Endothelial cell of umbilical vein (primary cell): ENCODE data around the gene ETDC. TPM values are rescaled to one million over a fixed set of nuclear protein-coding genes. Genes with fewer than 3 reads are reported as not detected.
A peak's percentile ranks its signal among the peaks of the same experiment; 100 is the strongest.

Source experiments
- BruUV-seq: library from RNA; stranded (reverse); fragments of 400-500 nt; replicated peaks from 2 replicates; lab custom pipeline; 2021; lab: Mats Ljungman, UMichigan
- CTCF ChIA-PET: fragments of 300-600, 350-600 bp; sonication (Branson Sonifier 250); formaldehyde crosslinking; loops from one replicate; lab custom pipeline; 2021; ENCODE audit warnings: antibody characterized with exemption, inconsistent platforms; lab: Charles Lee
- POLR2A ChIA-PET: fragments of 300-600, 350-600 bp; sonication (Branson Sonifier 250); formaldehyde crosslinking; loops from one replicate; lab custom pipeline; 2021; ENCODE audit warnings: antibody characterized with exemption, inconsistent platforms; lab: Charles Lee
- DNase-seq: peaks from one replicate; pipeline ENCODE4 v3.0.0-alpha.2; 2011; ENCODE audit warnings: low read depth, low spot score
- FAIRE-seq: peaks from 2 replicates; lab custom pipeline; 2011; peaks lifted over from hg19 to GRCh38; lab: Jason Lieb, UNC
- H2AFZ ChIP-seq: 2 replicates; pipeline ENCODE4 v1.6.0; 2012; ENCODE audit warnings: low read depth, low read length, control low read depth, inconsistent platforms
- H3K27ac ChIP-seq: 2 replicates; pipeline ENCODE4 v1.5.1; 2011; ENCODE audit warnings: low read depth, mild to moderate bottlenecking, control low read depth, low read length, moderate library complexity; ENCODE audit not compliant: insufficient read depth
- H3K27me3 ChIP-seq, 2 experiments: 2 replicates each; pipeline versions ENCODE4 v1.6.0 to v1.6.1; 2011; ENCODE audit warnings: low read length in 2 of 2, mixed read lengths in 1 of 2; ENCODE audit not compliant: control insufficient read depth in 2 of 2, insufficient read depth in 2 of 2
- H3K36me3 ChIP-seq, 2 experiments: 2 replicates in 1 of 2; 3 replicates in 1 of 2; pipeline ENCODE4 v1.5.1; 2011; ENCODE audit warnings: low read length in 2 of 2, mild to moderate bottlenecking in 1 of 2, moderate library complexity in 1 of 2; ENCODE audit not compliant: control insufficient read depth in 2 of 2, insufficient read depth in 2 of 2; ENCODE audit errors: extremely low read depth in 1 of 2
- H3K4me1 ChIP-seq: 3 replicates; pipeline ENCODE4 v1.5.1; 2011; ENCODE audit warnings: mild to moderate bottlenecking, low read length; ENCODE audit not compliant: control insufficient read depth, insufficient read depth; ENCODE audit errors: extremely low read depth
- H3K4me2 ChIP-seq: 2 replicates; pipeline ENCODE4 v1.6.1; 2011; ENCODE audit warnings: low read length, control low read depth, mixed read lengths; ENCODE audit not compliant: insufficient read depth
- H3K4me3 ChIP-seq, 3 experiments: fragments of 200-600 bp in 1 of 3; sonication (generic), shearing (Covaris generic) in 1 of 3; replicated peaks in 1 of 3; 2 replicates each; pipeline ENCODE4 v1.5.1; 2011 to 2016; ENCODE audit warnings: control low read depth in 3 of 3, low read length in 3 of 3, mild to moderate bottlenecking in 2 of 3, inconsistent platforms in 1 of 3, low read depth in 1 of 3, moderate library complexity in 1 of 3; ENCODE audit not compliant: insufficient read depth in 1 of 3
- H3K79me2 ChIP-seq: 2 replicates; pipeline ENCODE4 v1.6.0; 2012; ENCODE audit warnings: low read length, inconsistent platforms; ENCODE audit not compliant: control insufficient read depth, insufficient read depth
- H3K9ac ChIP-seq: replicated peaks from 2 replicates; pipeline ENCODE3; 2011; ENCODE audit warnings: low read length, control low read depth; ENCODE audit not compliant: insufficient read depth; ENCODE audit errors: extremely low read depth
- H3K9me1 ChIP-seq: replicated peaks from 3 replicates; pipeline ENCODE4 v1.6.0; 2011; ENCODE audit warnings: mild to moderate bottlenecking, low read length; ENCODE audit not compliant: control insufficient read depth, insufficient read depth; ENCODE audit errors: extremely low read depth
- H3K9me3 ChIP-seq: replicated peaks from 2 replicates; pipeline ENCODE4 v1.5.1; 2012; ENCODE audit warnings: low read length, inconsistent platforms; ENCODE audit not compliant: control insufficient read depth, insufficient read depth
- H4K20me1 ChIP-seq: replicated peaks from 2 replicates; pipeline ENCODE3; 2011; ENCODE audit warnings: mild to moderate bottlenecking, low read length; ENCODE audit not compliant: control insufficient read depth, insufficient read depth; ENCODE audit errors: extremely low read depth
- EZH2 ChIP-seq: IDR thresholded peaks from 2 replicates; pipeline ENCODE4 v1.6.1; 2012; ENCODE audit warnings: borderline replicate concordance, low read depth, mild to moderate bottlenecking, moderate library complexity, low read length, inconsistent platforms; ENCODE audit not compliant: severe bottlenecking
- FOS ChIP-seq: IDR thresholded peaks from 2 replicates; pipeline ENCODE4 v1.6.1; 2011; ENCODE audit warnings: mild to moderate bottlenecking, low read length, moderate library complexity, borderline replicate concordance; ENCODE audit not compliant: insufficient read depth
- GATA2 ChIP-seq: IDR thresholded peaks from 2 replicates; pipeline ENCODE4 v1.7.0; 2011; ENCODE audit warnings: low read depth, mild to moderate bottlenecking, moderate library complexity, mixed read lengths, low read length; ENCODE audit not compliant: insufficient read length, insufficient read depth
- JUN ChIP-seq: IDR thresholded peaks from 2 replicates; pipeline ENCODE4 v1.6.1; 2011; ENCODE audit warnings: borderline replicate concordance, low read depth; ENCODE audit not compliant: insufficient read length, insufficient read depth
- MYC ChIP-seq: IDR thresholded peaks from one replicate; pipeline ENCODE4 v1.6.1; 2011; ENCODE audit warnings: mild to moderate bottlenecking, low read depth, low read length
- POLR2A ChIP-seq: IDR thresholded peaks from 2 replicates; pipeline ENCODE4 v1.6.1; 2012; ENCODE audit warnings: low read depth, mild to moderate bottlenecking, control low read depth, low read length
- POLR2AphosphoS5 ChIP-seq: IDR thresholded peaks from 2 replicates; pipeline ENCODE4 v1.6.1; 2012; ENCODE audit warnings: low read depth, mild to moderate bottlenecking, control low read depth, low read length, moderate library complexity; ENCODE audit not compliant: insufficient read depth
- dilution Hi-C: fragments of 300-500 bp; cut with MboI; formaldehyde crosslinking; loops from one replicate; pipeline ENCODE4 v1.15.0; 2019; ENCODE audit warnings: low sequenced_read_pairs; ENCODE audit not compliant: extremely low pct_ligation_motif_present
- intact Hi-C: fragments of 100-400 bp; cut with micrococcal nuclease; formaldehyde crosslinking; loops from one replicate; pipeline ENCODE4 v1.10.0; 2022
- polyA plus RNA-seq, 4 experiments: library from polyadenylated mRNA; depleted of rRNA in 3 of 4; stranded (reverse) in 3 of 4; unstranded in 1 of 4; fragments of >200 nt; gene quantifications; 2 replicates each; pipeline versions ENCODE4 v1.2.1 to v1.2.3, GENCODE V29; 2011 to 2012; ENCODE audit warnings: missing spikeins in 1 of 4
- total RNA-seq: library from RNA; stranded (reverse); gene quantifications from 2 replicates; pipeline ENCODE4 v1.2.3, GENCODE V29; 2021
- TF ChIP-seq, protein P1 (sequence below): IDR thresholded peaks from 2 replicates; pipeline ENCODE4 v1.6.1; 2011; ENCODE audit not compliant: insufficient read depth, insufficient read length
- TF ChIP-seq, protein P2 (sequence below), 2 donors: IDR thresholded peaks; 1 replicate in 1 of 2; 2 replicates in 1 of 2; pipeline ENCODE4 v1.5.1; 2011; ENCODE audit warnings: low read length in 2 of 2, mild to moderate bottlenecking in 2 of 2, moderate library complexity in 2 of 2, control low read depth in 1 of 2, inconsistent platforms in 1 of 2, low read depth in 1 of 2; ENCODE audit not compliant: insufficient read depth in 1 of 2; ENCODE audit errors: extremely low read depth in 1 of 2

ETDC gene
- total and polyA plus RNA-seq, 2 donors (not counting 3 experiments of a cell fraction or from before 2014, with no cell fraction given): not detected

DNA sequence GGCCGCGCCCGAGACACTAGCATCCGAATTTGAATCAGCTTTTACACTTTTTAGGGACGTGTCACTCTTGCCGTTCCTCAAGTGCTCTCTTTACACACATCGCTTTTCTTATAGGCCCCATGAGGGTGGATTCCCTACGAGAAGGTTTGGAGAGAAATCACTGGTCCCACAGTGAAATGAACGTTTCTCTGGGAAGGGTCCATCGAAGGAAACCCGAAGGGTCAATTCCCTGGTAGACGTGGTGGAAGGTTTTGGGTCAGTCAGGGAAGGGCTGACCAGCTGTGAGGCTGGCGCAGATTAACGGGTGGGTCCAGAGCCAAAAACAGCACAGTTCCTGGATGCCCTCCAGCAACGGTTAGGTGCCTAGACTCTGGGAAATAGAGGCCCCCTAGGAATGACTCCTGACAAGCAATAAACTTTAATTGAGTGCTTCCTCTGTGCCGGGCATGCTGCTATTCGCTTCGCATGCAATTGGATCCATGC, 35.9 kb downstream of the ETDC start:
- Histone ChIP-seq H3K4me2 (peak overlapping the region; percentile 90), H3K9ac (peak overlapping the region; percentile 91), H3K27ac (peak overlapping the region; percentile 96), H3K4me1 (peaks cover 18% of the 10 kb centered on the region), H3K79me2 (peaks cover 12% of the 10 kb centered on the region), H3K9me3 (no peaks in the 10 kb centered on the region), H2AFZ (peak overlapping the region; percentile 82), H4K20me1 (no peaks in the 10 kb centered on the region), H3K9me1 (no peaks in the 10 kb centered on the region), H3K4me3 (peak overlapping the region; percentile 48 to 88 (median 64)), H3K27me3 (no peaks in the 10 kb centered on the region), H3K36me3 (peaks cover 0 to 5% of the 10 kb centered on the region in 2 experiments)
- dilution Hi-C loops (no loop called here), intact Hi-C loops (loop anchor here (1.0 kb wide), 2 partner anchors 37 to 76 kb away; partner anchors contain the start of gene SMIM10L2A)
- TF ChIP-seq POLR2A: no peak
- no peak for TF ChIP-seq POLR2AphosphoS5
- no peak for TF ChIP-seq GATA2
- TF ChIP-seq, protein P1, sequence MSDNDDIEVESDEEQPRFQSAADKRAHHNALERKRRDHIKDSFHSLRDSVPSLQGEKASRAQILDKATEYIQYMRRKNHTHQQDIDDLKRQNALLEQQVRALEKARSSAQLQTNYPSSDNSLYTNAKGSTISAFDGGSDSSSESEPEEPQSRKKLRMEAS: no peak
- TF ChIP-seq MYC: no peak
- TF ChIP-seq FOS: no peak
- TF ChIP-seq EZH2: no peak
- TF ChIP-seq, protein P2, sequence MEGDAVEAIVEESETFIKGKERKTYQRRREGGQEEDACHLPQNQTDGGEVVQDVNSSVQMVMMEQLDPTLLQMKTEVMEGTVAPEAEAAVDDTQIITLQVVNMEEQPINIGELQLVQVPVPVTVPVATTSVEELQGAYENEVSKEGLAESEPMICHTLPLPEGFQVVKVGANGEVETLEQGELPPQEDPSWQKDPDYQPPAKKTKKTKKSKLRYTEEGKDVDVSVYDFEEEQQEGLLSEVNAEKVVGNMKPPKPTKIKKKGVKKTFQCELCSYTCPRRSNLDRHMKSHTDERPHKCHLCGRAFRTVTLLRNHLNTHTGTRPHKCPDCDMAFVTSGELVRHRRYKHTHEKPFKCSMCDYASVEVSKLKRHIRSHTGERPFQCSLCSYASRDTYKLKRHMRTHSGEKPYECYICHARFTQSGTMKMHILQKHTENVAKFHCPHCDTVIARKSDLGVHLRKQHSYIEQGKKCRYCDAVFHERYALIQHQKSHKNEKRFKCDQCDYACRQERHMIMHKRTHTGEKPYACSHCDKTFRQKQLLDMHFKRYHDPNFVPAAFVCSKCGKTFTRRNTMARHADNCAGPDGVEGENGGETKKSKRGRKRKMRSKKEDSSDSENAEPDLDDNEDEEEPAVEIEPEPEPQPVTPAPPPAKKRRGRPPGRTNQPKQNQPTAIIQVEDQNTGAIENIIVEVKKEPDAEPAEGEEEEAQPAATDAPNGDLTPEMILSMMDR (IDR thresholded peaks at IDR 0.05; ENCODE audit: extremely low read depth in 1 of 2, insufficient read depth in 1 of 2, low read depth in 1 of 2, low read length in 2 of 2): no peak
- TF ChIP-seq JUN: no peak
- BruUV-seq: TSS peak; percentile 42
- FAIRE-seq (peak; percentile 47), DNase-seq (peak; percentile 81)
- CTCF ChIA-PET: no interaction called here
- POLR2A ChIA-PET: no interaction called here
